ENCODE measurements around the gene DNAJC27.
"Not testable (repeated sequence)": the region's sequence is repeated elsewhere in the genome, so short reads cannot be mapped to it uniquely, and the experiment has no call there.

Gene DNAJC27

GRCh38 chr2:25002066-25002465 is 30.3 kb upstream of the DNAJC27 start:
- no peak overlapping the region for H3K4me2 ChIP-seq (ENCODE audit: low read length)
- H4K20me1 ChIP-seq (ENCODE audit: insufficient read depth, low read length), result no peaks in the 10 kb centered on the region
- H3K4me1 ChIP-seq (ENCODE audit: low read length), result no peaks in the 10 kb centered on the region
- H3K27ac ChIP-seq (ENCODE audit: low read length), result no peak overlapping the region
- H3K79me2 ChIP-seq (ENCODE audit: low read length), result no peaks in the 10 kb centered on the region
- H3K9me3 ChIP-seq (ENCODE audit: insufficient read depth, low read length), result no peaks in the 10 kb centered on the region
- peaks cover 17% of the 10 kb centered on the region for H3K27me3 ChIP-seq (ENCODE audit: low read depth, low read length)
- H2AFZ ChIP-seq (ENCODE audit: low read depth, low read length), result no peak overlapping the region
- no peak overlapping the region for H3K9ac ChIP-seq (ENCODE audit: low read length)
- no peak overlapping the region for H3K4me3 ChIP-seq (ENCODE audit: low read length)
- H3K36me3 ChIP-seq (replicated peaks; ENCODE audit: low read depth, low read length), result no peaks in the 10 kb centered on the region
- TF ChIP-seq EZH2phosphoT487 (IDR thresholded peaks at IDR 0.05; ENCODE audit: low read depth), result no peak

- no peaks in the 10 kb centered on the region for H3K9me3 ChIP-seq (ENCODE audit: insufficient read depth, low read length)
- no peak for TF ChIP-seq EZH2phosphoT487 (IDR thresholded peaks at IDR 0.05; ENCODE audit: low read depth)
- no peak for TF ChIP-seq CTCF (IDR thresholded peaks at IDR 0.05; ENCODE audit: low read depth, low read length)
These were observed 29.5 kb upstream of the DNAJC27 start for GRCh38 chr2:25001325-25001637.

GRCh38 chr2:25000503-25001324 is 29.0 kb upstream of the DNAJC27 start:
- H3K4me2 ChIP-seq (ENCODE audit: low read length), result no peak overlapping the region
- no peaks in the 10 kb centered on the region for H3K4me1 ChIP-seq (ENCODE audit: low read length)
- peaks cover 17% of the 10 kb centered on the region for H3K27me3 ChIP-seq (ENCODE audit: low read depth, low read length)
- H4K20me1 ChIP-seq (ENCODE audit: insufficient read depth, low read length), result no peaks in the 10 kb centered on the region
- H3K79me2 ChIP-seq (ENCODE audit: low read length), result no peaks in the 10 kb centered on the region
- no peak overlapping the region for H3K9ac ChIP-seq (ENCODE audit: low read length)
- H2AFZ ChIP-seq (ENCODE audit: low read depth, low read length), result no peak overlapping the region; the same call in 1 of the 2 replicates
- H3K9me3 ChIP-seq (ENCODE audit: insufficient read depth, low read length), result no peaks in the 10 kb centered on the region
- no peak overlapping the region for H3K27ac ChIP-seq (ENCODE audit: low read length)
- H3K36me3 ChIP-seq (replicated peaks; ENCODE audit: low read depth, low read length), result no peaks in the 10 kb centered on the region
- TF ChIP-seq CTCF (IDR thresholded peaks at IDR 0.05; ENCODE audit: low read depth, low read length) (no peak), EZH2phosphoT487 (IDR thresholded peaks at IDR 0.05; ENCODE audit: low read depth) (no peak)
- H3K4me3 ChIP-seq (ENCODE audit: low read length), result no peak overlapping the region

More at GRCh38 chr2:25001325-25001637, 29.5 kb upstream of the DNAJC27 start:
- H2AFZ ChIP-seq (ENCODE audit: low read depth, low read length), result no peak overlapping the region
- no peaks in the 10 kb centered on the region for H3K4me1 ChIP-seq (ENCODE audit: low read length)
- no peaks in the 10 kb centered on the region for H3K79me2 ChIP-seq (ENCODE audit: low read length)
- no peaks in the 10 kb centered on the region for H3K36me3 ChIP-seq (replicated peaks; ENCODE audit: low read depth, low read length)
- no peak overlapping the region for H3K4me2 ChIP-seq (ENCODE audit: low read length)
- no peak overlapping the region for H3K27ac ChIP-seq (ENCODE audit: low read length)
- H3K9ac ChIP-seq (ENCODE audit: low read length), result no peak overlapping the region
- H3K27me3 ChIP-seq (ENCODE audit: low read depth, low read length), result peaks cover 17% of the 10 kb centered on the region
- H3K4me3 ChIP-seq (ENCODE audit: low read length), result no peak overlapping the region
- no peaks in the 10 kb centered on the region for H4K20me1 ChIP-seq (ENCODE audit: insufficient read depth, low read length)

GRCh38 chr2:25000036-25000435 is 28.3 kb upstream of the DNAJC27 start:
- H3K4me1 ChIP-seq (ENCODE audit: low read length), result no peaks in the 10 kb centered on the region
- TF ChIP-seq CTCF (IDR thresholded peaks at IDR 0.05; ENCODE audit: low read depth, low read length) (no peak), EZH2phosphoT487 (IDR thresholded peaks at IDR 0.05; ENCODE audit: low read depth) (no peak)
- H3K4me2 ChIP-seq (ENCODE audit: low read length), result no peak overlapping the region
- H3K9me3 ChIP-seq (ENCODE audit: insufficient read depth, low read length), result no peaks in the 10 kb centered on the region
- no peak overlapping the region for H3K9ac ChIP-seq (ENCODE audit: low read length)
- no peak overlapping the region; the same call in 1 of the 2 replicates for H2AFZ ChIP-seq (ENCODE audit: low read depth, low read length)
- H3K36me3 ChIP-seq (replicated peaks; ENCODE audit: low read depth, low read length), result no peaks in the 10 kb centered on the region
- H3K27me3 ChIP-seq (ENCODE audit: low read depth, low read length), result peaks cover 17% of the 10 kb centered on the region
- no peaks in the 10 kb centered on the region for H4K20me1 ChIP-seq (ENCODE audit: insufficient read depth, low read length)
- H3K27ac ChIP-seq (ENCODE audit: low read length), result no peak overlapping the region
- H3K4me3 ChIP-seq (ENCODE audit: low read length), result no peak overlapping the region
- H3K79me2 ChIP-seq (ENCODE audit: low read length), result no peaks in the 10 kb centered on the region

- H3K9ac ChIP-seq (ENCODE audit: low read length); H4K20me1 ChIP-seq (ENCODE audit: insufficient read depth, low read length); H3K4me2 ChIP-seq (ENCODE audit: low read length); H2AFZ ChIP-seq (ENCODE audit: low read depth, low read length); H3K9me3 ChIP-seq (ENCODE audit: insufficient read depth, low read length); H3K27ac ChIP-seq (ENCODE audit: low read length); H3K4me1 ChIP-seq (ENCODE audit: low read length); H3K36me3 ChIP-seq (replicated peaks; ENCODE audit: low read depth, low read length); H3K79me2 ChIP-seq (ENCODE audit: low read length); H3K4me3 ChIP-seq (ENCODE audit: low read length): not testable (repeated sequence)
- peaks cover 21% of the 10 kb centered on the region for H3K27me3 ChIP-seq (ENCODE audit: low read depth, low read length)
These were observed 27.3 kb upstream of the DNAJC27 start for GRCh38 chr2:24999097-24999496.
